Stimulated activated CD8-positive, alpha-beta memory T cell treated with anti-CD3 and anti-CD28 coated beads, Interleukin-15, amount 100 ng/mL, for 24 hours (primary cell): ENCODE data around the gene CDH5.

Experiments
- DNase-seq: peaks from one replicate; pipeline ENCODE4 v3.0.0-alpha.2; 2020; ENCODE audit warnings: low read depth

The CDH5 gene

GRCh38 chr16:66391726-66392670, 25.5 kb downstream of the CDH5 start:
- no peak for DNase-seq

GRCh38 chr16:66395806-66396555, 29.5 kb downstream of the CDH5 start:
- DNase-seq = no peak

DNA sequence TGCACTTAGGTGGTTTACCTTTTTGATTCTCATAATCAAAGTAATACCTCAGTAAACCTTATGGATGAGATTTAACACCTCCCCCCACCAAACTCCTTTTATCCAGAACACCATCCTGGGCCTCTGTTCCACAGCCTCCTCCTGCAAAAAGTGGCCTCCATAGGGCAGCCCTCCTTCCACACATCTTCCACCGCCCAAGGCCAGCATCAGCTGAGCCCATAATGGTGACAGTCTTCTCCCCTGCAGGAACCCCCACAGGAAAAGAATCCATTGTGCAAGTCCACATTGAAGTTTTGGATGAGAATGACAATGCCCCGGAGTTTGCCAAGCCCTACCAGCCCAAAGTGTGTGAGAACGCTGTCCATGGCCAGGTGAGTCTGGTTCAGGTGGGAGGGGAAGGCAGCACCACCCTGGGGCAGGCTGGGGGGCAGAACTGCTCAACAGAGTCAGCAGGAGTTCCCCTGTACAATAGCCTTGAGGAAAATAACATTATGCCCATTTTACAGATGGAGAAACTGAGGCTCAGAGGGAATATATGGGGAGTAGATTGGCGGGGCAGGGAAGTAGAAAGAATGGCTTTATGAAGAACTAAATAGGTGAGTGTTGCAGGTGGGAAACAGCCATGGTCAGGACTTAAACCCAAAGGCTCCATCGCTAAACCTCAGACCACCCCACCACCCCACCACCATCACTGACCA, 31.4 kb downstream of the CDH5 start:
- DNase-seq = no peak

- DNase-seq = no peak
These were observed 32.5 kb downstream of the CDH5 start for GRCh38 chr16:66399031-66399430.

GRCh38 chr16:66399930-66400329, 33.4 kb downstream of the CDH5 start:
- DNase-seq = no peak

- DNase-seq = no peak
These were observed 34.3 kb downstream of the CDH5 start for GRCh38 chr16:66400503-66401380.

DNA sequence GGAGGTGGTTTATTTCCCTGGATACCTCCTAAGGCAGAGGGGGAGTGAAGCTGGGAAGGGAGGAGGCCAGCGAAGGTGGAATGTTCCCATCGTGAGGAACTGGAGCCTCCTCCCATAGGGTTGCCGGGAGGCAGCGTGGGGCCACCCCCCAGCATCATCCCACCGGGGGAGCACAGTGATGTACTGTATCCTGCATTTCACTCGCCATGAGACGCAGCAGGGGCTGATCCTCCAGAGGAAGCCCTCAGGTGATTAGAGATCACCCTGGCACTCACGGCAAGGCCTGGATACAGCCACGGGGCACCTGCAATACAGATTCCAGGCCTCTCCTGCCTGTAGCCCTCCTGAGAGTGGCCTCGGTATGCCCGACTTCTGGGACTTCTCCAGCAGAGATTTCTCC, 35.1 kb downstream of the CDH5 start:
- no peak for DNase-seq

GRCh38 chr16:66402166-66402565, 35.7 kb downstream of the CDH5 start:
- DNase-seq = no peak

DNA sequence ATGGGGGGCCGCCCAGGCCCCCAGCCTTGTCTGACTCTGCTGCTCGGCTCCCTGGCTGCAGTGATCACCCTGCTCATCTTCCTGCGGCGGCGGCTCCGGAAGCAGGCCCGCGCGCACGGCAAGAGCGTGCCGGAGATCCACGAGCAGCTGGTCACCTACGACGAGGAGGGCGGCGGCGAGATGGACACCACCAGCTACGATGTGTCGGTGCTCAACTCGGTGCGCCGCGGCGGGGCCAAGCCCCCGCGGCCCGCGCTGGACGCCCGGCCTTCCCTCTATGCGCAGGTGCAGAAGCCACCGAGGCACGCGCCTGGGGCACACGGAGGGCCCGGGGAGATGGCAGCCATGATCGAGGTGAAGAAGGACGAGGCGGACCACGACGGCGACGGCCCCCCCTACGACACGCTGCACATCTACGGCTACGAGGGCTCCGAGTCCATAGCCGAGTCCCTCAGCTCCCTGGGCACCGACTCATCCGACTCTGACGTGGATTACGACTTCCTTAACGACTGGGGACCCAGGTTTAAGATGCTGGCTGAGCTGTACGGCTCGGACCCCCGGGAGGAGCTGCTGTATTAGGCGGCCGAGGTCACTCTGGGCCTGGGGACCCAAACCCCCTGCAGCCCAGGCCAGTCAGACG, 36.2 kb downstream of the CDH5 start:
- no peak for DNase-seq

DNA sequence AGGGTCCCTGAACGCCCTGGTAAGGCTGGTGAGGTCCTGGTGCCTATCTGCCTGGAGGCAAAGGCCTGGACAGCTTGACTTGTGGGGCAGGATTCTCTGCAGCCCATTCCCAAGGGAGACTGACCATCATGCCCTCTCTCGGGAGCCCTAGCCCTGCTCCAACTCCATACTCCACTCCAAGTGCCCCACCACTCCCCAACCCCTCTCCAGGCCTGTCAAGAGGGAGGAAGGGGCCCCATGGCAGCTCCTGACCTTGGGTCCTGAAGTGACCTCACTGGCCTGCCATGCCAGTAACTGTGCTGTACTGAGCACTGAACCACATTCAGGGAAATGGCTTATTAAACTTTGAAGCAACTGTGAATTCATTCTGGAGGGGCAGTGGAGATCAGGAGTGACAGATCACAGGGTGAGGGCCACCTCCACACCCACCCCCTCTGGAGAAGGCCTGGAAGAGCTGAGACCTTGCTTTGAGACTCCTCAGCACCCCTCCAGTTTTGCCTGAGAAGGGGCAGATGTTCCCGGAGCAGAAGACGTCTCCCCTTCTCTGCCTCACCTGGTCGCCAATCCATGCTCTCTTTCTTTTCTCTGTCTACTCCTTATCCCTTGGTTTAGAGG, 37.1 kb downstream of the CDH5 start:
- DNase-seq = no peak

DNA sequence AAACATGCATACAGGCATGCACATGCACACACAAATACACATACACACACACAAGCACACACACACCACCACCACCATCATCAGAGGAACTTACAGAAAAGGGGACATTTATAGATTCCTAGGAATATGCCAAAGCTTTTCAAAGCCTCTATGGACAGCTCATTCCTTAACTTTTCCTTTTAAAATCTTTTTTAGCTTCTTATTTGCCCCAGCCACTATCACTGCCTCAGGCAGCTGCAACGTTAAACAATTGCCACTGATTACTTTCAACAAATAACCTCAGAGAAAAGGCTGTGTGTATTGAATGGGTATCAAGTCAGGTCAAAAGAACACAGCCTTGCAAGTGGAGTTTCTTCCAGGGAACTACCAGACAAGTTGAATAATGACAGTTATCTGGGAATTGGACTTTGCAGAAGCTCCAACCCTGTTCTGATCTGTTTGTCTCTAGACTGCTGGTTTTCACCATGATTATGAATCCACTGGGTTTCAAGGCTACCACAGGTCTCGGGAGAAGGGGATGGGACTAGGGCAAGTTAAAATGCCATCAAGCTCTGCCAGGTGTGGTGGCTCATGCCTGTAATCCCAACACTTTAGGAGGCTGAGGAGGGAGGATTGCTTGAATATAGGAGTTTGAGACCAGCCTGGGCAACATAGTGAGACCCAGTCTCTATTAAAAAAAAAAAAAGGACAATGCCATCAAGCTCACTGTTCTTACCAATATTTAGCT, 38.7 kb downstream of the CDH5 start:
- no peak for DNase-seq

DNA sequence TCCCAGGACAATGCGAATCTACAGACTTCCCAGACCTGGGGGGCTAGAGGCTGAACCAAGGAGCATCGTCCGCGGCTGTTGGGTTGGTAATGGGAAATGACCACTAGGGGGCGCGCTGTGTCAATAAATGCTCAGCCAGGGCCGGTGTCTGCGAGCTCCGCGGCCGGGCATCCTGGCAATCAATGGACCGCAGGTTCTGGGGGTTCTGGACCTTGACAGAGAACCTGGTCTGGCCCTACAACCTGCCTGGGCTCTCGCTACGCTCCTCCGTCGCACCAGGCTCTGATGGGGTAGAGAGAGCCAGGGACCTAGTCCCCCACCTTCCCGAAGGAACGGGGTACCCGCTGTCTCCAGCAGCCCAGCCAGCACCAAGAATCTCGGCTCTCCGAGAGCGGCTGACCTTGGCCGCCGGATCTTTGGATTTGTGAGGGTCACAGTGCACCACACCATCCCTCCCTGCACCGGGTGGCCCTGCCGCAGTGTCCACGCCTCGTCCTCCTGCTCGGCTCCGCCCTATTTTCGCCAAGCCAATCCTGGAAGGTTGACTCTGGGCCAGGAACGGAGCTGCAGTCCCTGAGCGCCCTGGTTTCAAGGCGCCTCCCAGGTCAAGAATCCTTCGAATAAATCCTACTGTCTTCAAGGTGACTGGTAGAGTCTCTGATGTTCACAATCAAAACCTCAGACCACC, 40.2 kb downstream of the CDH5 start:
- DNase-seq = peak; percentile 87

DNA sequence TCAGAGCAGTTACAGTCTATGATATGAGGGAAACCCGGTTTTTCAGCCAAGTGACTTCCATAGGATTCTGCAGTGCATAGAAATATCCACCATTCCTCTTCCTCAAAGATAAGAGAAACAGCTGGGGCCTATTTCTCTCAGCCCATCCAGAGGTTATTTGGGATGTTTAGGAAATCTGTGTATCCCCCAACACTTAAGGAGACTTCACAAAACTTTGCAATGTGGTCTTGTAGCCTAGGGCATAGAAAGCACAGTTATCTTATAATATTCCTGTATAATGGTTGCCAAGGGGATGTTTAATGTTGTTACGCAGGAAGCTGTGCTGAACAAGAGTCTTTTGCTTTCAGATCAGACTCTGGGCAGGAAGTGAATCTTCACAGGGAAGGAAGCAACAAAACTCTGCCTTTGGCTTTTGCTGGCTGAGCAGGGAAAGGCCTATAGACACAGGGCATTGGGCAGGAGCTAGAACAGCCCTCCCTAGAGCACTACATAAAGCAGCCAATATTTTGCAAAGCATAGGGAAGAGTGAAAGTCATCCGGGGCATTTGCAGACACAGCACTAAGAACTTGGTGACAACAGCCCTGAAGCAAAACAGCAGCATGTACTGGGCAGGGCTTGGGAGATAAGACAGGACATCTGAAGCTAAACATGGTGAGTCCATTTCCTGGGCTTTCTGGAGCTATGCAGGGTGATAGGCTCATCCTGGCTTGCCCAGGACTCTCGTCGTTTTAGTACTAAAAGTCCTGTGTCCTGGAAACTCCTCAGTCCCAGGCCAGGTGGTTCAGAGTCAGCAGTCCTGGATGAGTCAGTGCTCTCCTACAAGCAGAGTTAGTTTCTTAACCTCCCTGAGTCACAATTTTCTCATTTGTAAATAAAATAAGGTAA, 41.9 kb downstream of the CDH5 start:
- DNase-seq = no peak

DNA sequence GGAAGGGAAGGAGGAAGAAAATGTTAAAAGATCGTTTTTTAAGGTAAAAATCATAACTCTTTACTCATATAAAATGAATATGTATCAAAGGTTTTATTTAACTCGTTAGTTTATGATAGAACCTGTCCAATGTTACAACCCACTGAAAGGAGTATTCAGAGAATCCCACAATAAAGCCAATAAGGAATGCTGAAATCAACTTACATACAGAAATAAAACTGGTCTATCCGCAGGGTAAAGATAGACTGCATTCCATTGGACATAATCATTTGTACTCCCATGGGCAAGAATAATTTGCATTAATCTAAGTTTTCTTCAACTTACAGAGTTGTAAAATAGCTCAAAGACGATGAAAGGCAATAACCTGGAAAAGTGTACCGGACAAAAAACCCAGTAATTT, 42.7 kb downstream of the CDH5 start:
- no peak for DNase-seq

- no peak for DNase-seq
These were observed 45.7 kb downstream of the CDH5 start for GRCh38 chr16:66412182-66412581.

GRCh38 chr16:66414891-66415290, 48.4 kb downstream of the CDH5 start:
- DNase-seq = no peak

DNA sequence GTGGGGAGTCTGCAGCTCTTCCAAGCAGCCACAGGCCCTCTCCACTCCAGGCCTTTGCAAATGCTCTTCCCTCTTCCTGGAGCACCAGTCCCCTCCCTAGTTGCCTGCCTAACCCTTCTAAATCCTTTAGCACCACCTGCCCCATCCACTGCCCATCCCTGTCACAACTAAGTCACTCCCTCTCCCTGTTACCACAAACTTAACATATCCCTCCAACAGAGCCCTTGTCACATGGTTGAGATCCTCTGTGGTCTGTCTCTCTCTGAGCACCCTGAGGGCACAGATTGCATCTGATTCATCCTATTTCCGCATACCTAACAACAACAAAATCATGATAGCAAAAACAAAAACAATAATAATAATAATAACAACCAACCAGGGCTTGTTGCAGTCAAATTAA, 49.6 kb downstream of the CDH5 start:
- DNase-seq = no peak

GRCh38 chr16:66416939-66417700, 50.6 kb downstream of the CDH5 start:
- no peak for DNase-seq
